ENCODE data around the gene PPP1R2.
"Not testable (repeated sequence)": the region's sequence is repeated elsewhere in the genome, so short reads cannot be mapped to it uniquely, and the experiment has no call there.

PPP1R2 gene

DNA sequence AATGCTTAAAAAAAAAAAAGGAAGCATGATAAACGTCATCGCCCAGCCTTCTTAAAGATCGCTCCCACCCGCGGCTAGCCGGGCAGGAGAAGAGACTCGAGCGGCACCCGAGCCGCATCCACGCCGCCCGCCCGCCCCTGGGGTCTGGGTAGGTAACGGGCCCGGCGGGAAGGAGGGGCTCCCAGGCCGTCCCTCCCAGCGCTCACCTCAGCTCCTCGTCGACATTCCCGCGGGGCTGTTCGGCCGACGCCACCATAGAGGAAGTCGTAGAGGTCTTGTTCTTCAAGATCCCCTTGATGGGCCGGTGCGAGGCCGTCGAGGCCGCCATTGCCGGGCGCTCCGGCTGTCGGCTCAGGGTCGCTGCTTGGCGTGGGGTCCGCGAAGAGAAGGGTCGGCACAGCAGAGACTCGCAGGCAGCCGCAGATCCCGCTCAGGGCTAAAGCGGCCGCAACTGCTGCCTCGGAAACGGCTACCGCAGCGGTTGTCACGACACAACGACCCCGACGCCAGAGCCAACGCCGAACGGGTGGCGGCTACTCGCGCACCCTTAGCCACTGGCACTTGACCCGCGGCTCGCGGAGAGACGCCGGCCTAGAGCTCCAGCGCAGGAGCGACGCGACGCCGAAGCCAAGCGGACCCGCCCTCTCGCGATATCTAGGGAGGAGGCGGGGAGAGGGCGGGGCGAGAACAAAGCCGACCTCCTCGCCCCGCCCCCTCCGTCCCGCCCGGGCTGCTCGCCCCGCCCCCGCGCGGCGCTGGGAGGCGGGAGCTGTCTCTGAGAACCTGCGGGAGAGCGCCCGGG, at the start of gene PPP1R2:
Gene PPP1R2 (minus strand): TSS at position 628 of the 802 bp plus-strand sequence. CDS start 300 bp downstream, at position 328.
- peak; percentile 86 for DNase-seq
- in situ Hi-C loops (cut with HindIII; ENCODE audit: low pct_ligation_motif_present, low pct_unique_long_range_greater_than_20kb, low sequenced_read_pairs), result no loop called here

DNA sequence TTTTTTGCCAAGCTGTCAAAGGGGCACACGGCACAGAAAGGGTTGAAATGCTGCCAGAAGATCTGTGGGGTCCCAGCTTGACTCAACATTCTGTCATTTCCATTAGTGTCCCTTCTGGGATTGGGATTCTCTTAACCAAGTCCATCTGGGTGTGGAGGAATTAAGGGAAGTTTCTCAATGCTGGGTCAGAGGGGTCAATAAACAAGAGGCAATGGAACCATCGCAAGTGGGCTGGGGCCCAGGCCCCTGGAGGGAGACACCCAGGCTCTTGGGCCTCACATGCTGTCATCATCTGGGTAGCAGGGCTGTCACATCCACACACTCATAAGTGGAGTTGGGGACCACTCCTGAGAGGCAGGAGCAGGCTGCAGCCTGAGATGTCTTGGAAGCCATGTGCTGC, 48.7 kb upstream of the PPP1R2 start:
- no peak for DNase-seq
- in situ Hi-C loops (cut with HindIII; ENCODE audit: low pct_ligation_motif_present, low pct_unique_long_range_greater_than_20kb, low sequenced_read_pairs), result no loop called here

DNA sequence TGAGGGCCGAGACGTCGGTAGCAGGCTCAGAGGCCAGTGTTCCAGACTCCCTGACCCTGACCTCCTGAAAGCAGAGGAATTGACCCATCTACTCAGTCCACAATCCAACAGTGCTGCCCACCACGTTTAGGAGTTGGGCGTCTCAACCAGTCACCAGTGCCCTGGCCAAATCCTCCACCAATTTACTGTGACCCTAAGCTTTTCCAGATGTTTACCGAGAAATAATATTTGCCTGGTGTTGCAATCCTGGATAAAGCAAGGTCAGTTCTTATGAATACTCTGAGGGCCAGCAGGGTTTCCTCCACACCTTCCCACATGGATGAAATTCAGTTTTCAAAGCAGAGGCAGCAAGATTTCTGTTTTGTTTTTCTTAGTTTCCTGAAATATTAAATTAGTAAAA, 48.1 kb upstream of the PPP1R2 start:
- no peak for DNase-seq
- in situ Hi-C loops (cut with HindIII; ENCODE audit: low pct_ligation_motif_present, low pct_unique_long_range_greater_than_20kb, low sequenced_read_pairs), result no loop called here

DNA sequence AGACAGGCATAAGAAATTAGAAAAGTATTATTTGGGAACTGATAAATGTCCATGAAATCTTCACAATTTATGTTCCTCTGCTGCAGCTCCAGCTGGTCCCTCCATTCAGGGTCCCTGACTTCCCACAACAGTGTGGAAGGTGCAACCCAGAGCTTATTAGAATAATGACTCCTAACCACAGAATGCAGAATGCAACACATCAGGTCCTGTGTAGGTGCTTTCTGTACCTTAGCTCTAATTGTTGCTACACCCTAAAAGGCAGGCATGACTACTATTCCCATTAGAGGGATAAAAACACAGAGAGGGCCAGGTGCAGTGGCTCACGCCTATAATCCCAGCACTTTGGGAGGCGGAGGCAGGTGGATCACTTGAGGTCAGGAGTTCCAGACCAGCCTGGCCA, 47.3 kb upstream of the PPP1R2 start:
- in situ Hi-C loops (cut with HindIII; ENCODE audit: low pct_ligation_motif_present, low pct_unique_long_range_greater_than_20kb, low sequenced_read_pairs), result not testable (repeated sequence)

DNA sequence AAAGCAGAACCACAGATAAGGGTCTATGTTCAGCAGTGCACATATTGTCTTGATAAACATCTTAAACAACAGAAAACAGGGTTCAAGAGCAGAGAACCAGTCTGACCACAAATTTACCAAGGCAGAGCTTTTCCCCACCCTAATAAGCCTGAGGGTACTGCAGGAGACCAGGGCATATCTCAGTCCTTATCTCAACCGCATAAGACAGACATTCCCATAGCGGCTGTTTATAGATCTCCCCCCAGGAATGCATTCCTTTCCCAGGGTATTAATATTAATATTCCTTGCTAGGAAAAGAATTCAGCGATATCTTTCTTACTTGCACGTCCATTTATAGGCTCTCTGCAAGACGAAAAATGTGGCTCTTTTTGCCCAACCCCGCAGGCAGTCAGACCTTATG, 46.7 kb upstream of the PPP1R2 start:
- in situ Hi-C loops (cut with HindIII; ENCODE audit: low pct_ligation_motif_present, low pct_unique_long_range_greater_than_20kb, low sequenced_read_pairs); DNase-seq: not testable (repeated sequence)

More for the DNA sequence above, 47.3 kb upstream of the PPP1R2 start:
- DNase-seq, result not testable (repeated sequence)

DNA sequence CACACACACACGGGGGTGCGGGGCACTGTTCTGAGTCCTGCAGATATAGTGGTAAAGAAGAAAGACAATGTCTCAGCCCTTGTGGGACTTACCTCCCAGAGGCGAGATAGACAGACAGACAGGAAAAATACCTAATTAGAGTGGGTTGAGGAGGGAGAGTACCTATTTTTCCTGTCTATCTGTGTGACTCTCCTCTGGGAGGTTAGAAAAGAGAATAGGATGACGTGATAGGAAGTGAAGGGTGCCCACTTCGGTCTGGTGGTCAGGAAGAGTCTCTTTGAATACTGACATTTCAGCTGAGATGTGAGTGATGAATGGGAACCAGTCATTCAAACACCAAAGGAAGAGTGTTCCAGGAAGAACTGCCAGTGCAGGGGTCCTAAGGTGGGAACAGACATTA, 44.7 kb upstream of the PPP1R2 start:
- in situ Hi-C loops (cut with HindIII; ENCODE audit: low pct_ligation_motif_present, low pct_unique_long_range_greater_than_20kb, low sequenced_read_pairs), result no loop called here
- no peak for DNase-seq

DNA sequence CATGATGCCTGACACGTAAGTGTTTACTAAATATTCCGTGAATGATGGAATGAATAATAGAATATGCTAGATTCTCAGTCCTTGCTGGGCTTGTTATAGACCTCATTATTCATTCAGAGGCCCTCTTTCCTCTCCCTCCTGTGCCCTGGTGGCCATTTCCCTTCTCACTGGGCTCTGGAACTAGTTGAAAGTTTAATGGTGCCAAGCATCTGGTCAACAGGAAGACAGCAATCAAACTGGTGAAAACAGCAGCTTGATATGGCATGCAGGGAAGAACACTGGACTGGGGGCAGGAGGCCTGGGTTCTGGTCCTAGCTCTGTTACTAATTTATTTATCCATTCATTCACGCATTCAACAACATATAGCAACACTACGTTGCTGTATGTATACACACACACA, 44.3 kb upstream of the PPP1R2 start:
- in situ Hi-C loops (cut with HindIII; ENCODE audit: low pct_ligation_motif_present, low pct_unique_long_range_greater_than_20kb, low sequenced_read_pairs), result no loop called here
- DNase-seq, result no peak

DNA sequence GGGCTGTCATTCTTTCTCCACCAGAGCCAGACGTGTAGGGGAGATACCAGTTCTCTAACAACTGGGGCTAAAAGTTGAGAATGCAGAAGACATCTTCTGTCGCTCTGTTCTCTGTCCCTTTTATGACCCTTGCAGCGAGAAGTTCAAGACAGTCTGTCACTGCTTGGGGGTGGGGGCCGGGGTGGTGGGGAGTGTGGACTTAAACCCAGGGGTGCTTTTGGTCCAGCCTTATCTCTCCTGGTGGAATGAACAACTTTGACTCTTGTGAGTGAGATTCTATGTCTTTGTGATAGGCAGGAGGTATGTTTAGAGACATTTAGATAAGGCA, 41.4 kb upstream of the PPP1R2 start:
- no peak for DNase-seq
- in situ Hi-C loops (cut with HindIII; ENCODE audit: low pct_ligation_motif_present, low pct_unique_long_range_greater_than_20kb, low sequenced_read_pairs), result no loop called here

DNA sequence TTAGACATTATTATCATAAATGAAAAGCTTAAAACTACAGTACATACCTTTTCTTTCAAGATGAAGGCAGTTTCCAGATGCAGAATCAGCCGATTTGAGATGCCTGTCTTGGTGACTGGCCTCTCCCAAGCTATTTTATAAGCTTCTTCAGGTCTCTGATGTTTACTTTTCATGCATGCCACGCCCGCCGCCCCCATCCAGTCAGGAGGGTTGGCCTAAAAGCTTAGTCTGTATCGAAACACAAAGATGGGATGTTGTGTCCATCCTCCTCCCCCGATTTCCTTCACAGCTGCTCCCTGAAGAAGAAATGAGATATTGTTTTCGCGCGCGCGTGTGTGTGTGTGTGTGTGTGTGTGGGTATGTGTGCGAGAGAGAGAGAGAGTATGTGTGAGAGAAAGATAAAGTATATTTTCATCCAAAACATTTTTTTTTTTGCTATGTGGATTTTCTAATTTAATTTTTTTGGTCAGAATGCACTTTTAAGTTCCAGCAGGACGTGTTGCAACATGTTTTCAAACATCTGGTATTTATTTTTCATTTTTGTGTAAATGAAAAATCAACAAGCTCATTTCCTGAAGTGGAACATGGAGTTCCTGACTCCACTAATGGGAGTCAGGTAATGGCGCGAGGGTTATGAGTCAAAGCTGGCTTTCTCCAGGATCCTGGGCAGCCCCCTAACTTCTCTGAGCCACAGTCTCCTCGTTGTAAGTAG, 40.9 kb upstream of the PPP1R2 start, which contains the start of gene APOD:
Gene APOD (minus strand): TSS at position 110 of the 712 bp plus-strand sequence. CDS start 4,479 bp downstream, outside the sequence.
- no peak for DNase-seq
- in situ Hi-C loops (cut with HindIII; ENCODE audit: low pct_ligation_motif_present, low pct_unique_long_range_greater_than_20kb, low sequenced_read_pairs), result no loop called here

DNA sequence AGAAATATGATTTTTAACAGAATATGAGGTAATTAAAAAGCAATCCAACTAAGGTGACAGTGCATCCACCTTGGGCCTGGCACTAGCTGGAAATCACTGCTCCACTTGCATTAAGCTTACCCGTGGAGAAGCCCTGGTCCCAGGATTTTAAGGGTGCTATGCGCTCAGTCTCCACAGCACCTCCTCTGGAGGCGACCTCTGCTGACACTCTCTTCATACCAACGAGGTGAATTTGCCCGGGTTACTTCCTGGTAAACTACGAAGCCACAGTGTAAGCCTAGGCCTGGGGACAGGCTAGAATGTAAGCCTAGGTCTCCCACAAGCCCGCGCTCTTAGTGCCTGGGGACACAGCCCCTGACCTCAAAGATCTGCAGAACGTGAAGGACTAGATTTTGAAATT, 39.8 kb upstream of the PPP1R2 start:
- in situ Hi-C loops (cut with HindIII; ENCODE audit: low pct_ligation_motif_present, low pct_unique_long_range_greater_than_20kb, low sequenced_read_pairs), result no loop called here
- DNase-seq, result peak; percentile 1

DNA sequence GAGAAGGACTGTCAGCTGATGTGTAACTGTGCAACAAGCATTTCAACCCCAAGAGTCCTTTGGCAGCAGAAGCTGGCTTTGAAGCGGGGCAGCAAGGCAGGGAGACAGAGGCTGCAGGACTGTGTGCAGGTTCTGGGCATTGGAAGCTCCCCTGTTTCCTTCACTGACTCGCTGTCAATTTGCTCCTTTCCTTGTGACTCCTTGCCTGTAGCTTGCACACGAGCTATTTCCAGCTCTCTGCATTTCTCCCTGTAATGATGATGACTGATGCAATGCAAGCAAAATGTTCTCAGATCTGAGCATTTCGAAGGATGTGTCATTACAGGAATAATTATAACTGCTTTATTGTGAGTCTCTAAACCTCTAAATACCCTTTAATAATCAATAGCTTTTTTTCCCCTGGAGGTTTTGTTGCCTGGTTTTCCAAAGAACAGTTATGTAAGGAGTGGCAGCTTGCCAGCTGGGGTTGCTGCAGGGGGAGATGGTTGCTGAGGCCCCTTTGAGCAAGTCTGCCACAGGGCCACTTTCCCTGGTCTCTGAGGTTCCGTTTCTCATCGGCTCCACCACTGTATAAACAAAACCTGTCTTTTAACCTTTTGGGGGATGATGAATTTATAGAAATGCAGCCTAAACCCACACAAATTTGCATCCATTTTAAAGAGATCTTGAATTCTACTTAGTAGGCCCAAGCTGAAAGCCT, 37.8 kb upstream of the PPP1R2 start:
- in situ Hi-C loops (cut with HindIII; ENCODE audit: low pct_ligation_motif_present, low pct_unique_long_range_greater_than_20kb, low sequenced_read_pairs), result no loop called here
- DNase-seq, result no peak

DNA sequence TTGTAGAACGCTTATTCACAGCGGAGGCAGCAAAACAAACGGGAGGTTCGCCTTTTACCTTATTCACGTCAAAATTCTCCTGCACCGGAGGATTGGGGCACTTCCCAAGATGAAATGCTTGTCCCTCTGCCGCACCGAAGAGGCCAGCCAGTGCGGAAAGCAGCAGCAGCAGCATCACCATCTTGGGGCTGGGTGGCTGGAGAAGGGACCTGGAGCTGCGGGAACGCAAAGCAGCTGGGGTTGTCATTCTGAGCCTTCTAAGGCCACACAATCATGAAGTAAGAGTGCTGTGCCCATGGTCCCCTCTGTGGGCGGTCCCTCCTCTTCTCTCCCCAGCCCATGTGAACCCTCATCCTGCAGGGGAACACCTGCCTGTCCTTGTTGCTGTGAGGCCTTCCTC, 36.2 kb upstream of the PPP1R2 start:
- in situ Hi-C loops (cut with HindIII; ENCODE audit: low pct_ligation_motif_present, low pct_unique_long_range_greater_than_20kb, low sequenced_read_pairs), result no loop called here

DNA sequence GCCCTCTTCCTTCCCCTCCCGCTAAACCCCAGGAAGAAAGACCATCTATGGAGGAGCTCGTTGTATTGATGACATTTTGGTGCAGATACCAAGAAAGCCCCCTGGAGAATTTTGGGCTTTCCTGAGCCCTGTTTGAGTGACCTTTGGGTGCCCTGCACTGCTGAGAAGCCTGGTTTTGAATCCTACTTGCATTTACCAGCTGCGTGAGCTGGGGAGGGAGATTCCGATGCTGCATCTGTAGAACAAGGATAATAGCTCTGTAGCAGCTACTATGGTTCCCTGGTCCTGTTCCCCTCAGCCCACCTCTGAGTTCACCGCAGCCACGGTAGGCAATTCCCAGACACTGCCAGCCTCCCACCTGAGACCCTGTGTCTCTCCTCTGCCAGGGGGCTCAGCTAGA, 35.4 kb upstream of the PPP1R2 start:
- no peak for DNase-seq
- in situ Hi-C loops (cut with HindIII; ENCODE audit: low pct_ligation_motif_present, low pct_unique_long_range_greater_than_20kb, low sequenced_read_pairs), result no loop called here

More for the DNA sequence above, 36.2 kb upstream of the PPP1R2 start:
- no peak for DNase-seq

DNA sequence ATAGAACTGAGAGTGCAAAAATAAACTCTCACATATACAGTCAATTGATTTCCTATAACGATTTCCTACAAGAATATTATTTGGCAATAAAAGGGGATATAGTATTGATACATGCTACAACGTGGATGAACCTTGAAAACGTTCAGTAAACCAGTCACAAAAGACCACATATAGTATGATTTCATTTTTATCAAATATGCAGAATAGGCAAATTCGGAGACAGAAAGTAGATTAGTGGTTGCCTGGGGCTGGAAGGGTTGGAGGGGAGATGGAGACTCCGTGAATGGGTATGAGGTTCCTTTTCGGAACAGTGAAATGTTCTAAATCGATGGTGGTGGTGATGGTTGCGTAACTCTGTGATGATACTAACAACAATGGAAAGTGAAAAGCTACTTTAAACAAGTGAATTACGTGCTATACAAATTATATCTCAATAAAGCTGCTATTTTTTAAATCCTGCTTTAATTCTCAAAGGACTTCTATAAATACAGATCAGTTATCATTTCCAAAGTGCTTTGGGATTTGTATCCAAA, 34.6 kb upstream of the PPP1R2 start:
- in situ Hi-C loops (cut with HindIII; ENCODE audit: low pct_ligation_motif_present, low pct_unique_long_range_greater_than_20kb, low sequenced_read_pairs), result no loop called here
- DNase-seq, result no peak

DNA sequence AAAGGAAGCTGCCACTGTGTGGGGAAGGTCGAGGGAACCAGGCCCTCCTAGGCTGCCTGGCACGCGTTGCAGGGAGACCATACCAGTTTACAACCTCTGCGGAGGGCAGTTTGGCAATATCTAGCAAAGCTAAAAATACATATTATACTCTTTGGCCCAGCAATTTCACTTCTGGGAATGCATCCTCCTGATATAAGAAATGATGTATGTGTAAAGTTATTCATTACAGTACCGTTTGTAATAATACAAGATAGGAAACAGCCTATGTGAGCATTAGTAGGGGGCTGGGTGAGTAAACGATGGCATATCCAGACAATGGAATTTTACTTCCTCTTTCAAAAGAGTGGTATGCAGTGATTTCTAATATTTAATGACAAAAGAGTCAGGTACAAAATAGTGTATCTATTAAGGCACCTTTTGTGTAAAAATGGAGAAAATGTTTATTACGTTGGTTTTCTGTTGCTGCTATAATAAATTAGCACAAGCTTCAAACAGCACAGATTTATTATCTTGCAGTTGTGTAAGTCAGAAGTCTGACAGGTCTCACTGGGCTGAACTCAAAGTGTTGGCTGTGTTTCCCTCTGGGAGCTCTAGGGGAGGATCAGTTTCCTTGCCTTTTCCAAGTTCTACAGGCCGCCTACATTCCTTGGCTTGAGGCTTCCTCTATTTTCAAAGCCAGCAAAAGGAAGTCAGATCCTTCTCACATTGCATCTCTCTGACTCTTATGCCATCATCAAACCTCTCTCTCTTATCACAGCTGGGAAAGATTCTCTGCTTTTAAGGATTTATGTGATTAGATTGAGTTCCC, 31.6 kb upstream of the PPP1R2 start:
- DNase-seq, result no peak
- in situ Hi-C loops (cut with HindIII; ENCODE audit: low pct_ligation_motif_present, low pct_unique_long_range_greater_than_20kb, low sequenced_read_pairs), result no loop called here

DNA sequence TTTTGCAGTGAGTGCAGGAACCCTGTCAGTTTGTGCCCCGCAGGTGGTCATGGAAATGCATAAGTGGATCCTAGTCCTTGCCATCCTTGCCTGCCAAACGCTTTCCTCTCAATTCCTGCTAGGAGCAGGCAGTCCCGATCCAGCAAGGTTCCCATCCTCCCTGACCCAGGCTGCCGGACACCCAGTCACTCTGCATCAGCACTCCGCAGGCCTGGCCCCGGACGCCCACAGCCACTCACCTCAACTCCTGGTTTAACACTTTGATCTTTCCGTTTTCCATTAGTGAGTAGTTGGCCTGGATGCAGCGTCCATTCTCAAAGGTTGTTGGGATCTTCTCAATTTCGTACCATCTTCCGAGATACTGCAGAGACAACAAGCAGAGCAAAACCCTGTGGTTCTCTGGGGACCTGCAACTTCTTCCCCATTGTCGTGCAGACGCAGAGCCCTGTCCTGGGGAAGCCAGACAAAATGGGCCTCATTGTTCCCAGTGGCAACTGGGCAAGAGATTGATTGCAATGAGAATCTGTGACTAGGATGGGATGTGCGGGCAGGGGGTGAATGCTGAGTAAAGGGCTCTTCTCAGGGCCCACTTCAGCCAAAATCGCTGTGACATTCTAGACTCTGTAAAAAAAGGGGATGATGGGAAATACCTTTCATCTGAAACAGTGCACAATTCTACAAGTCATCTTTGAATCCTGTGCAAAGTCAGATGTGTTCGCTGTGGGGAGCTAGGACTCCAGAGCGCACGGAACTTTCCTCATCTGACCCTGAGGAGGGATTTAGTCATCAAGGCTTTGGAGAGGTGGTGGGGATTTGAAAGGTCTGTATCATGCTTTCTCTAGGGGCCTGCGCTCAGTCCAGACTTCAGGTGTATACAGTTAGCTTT, 30.7 kb upstream of the PPP1R2 start:
- DNase-seq, result no peak
- in situ Hi-C loops (cut with HindIII; ENCODE audit: low pct_ligation_motif_present, low pct_unique_long_range_greater_than_20kb, low sequenced_read_pairs), result no loop called here

DNA sequence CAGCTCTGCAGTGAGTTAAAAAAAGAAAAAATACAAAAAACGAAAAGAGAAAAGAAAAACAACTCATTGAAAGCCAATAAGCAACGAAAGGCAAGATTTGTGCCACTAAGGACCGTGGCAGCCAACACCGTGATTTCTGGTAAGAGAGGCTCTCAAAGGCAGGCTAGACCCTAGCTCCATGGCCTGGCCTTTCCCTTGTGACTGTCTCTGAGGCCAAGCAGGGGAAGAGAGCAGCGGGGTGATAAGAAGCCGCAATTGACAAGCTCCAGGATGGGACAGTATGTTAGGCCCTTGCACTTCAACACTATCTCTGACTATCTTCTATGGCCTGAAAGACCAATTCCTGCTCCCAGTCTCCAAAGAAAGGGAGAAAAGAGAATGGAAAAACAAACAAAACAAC, 28.2 kb upstream of the PPP1R2 start:
- in situ Hi-C loops (cut with HindIII; ENCODE audit: low pct_ligation_motif_present, low pct_unique_long_range_greater_than_20kb, low sequenced_read_pairs), result no loop called here
- no peak for DNase-seq
